GM12801 (cell line): ENCODE results near the gene EPS8L2.

Experiments used
- CTCF ChIP-seq: IDR thresholded peaks from one replicate; pipeline ENCODE4 v1.5.1; 2011; ENCODE audit warnings: control low read depth; ENCODE audit not compliant: insufficient read length; ENCODE audit errors: extremely low read depth

Gene EPS8L2

GRCh38 chr11:695538-696248 lies 10.3 kb upstream of the EPS8L2 start, which contains the start of gene TMEM80:
Gene TMEM80, plus strand, starts transcription at chr11:695816. Its CDS starts 12 bp downstream, at chr11:695828.
- no peak for TF ChIP-seq CTCF

GRCh38 chr11:696955-697491 lies 9.0 kb upstream of the EPS8L2 start:
- no peak for TF ChIP-seq CTCF

- no peak for TF ChIP-seq CTCF
Measured at GRCh38 chr11:697811-698311, 8.2 kb upstream of the EPS8L2 start.

- TF ChIP-seq CTCF = no peak
Measured at GRCh38 chr11:698493-699115, 7.4 kb upstream of the EPS8L2 start.

GRCh38 chr11:699116-699508 lies 6.9 kb upstream of the EPS8L2 start:
- TF ChIP-seq CTCF = no peak

- no peak for TF ChIP-seq CTCF
Measured at GRCh38 chr11:699753-700152, 6.3 kb upstream of the EPS8L2 start.

- TF ChIP-seq CTCF = no peak
Measured at GRCh38 chr11:701741-702461, 4.1 kb upstream of the EPS8L2 start.
